Measurements from ENCODE around the gene MYO5C. TPM values are rescaled to one million over a fixed set of nuclear protein-coding genes. Genes with fewer than 3 reads are reported as not detected.

Gene MYO5C
- total RNA-seq, 4 donors from 2014 or later = 6.4 to 23.5 (median 13.9) TPM

DNA sequence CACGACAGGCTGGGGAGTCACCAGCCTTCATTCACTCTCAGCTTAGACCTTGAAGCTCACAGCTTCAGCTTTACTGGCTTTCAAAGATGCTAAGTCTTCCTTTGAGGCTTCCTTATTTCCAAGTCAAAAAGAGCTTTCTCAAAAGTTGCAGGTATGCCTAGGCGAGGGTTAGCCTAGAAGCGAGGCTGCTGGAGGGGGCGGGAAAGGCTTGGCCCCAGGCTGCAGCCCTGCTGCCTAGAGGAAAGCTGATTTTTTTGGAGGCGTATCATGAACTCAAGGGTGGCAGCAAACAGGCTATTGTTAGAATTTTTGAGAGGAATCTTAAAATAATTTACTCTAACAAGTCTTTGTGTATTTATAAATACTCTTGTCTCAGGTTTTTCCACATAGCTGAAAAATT is 37.1 kb downstream of the MYO5C start:
- intact Hi-C loops (cut with DNase I; ENCODE audit: low total_unique reads) = loop anchor here (10.0 kb wide), 1 partner anchor 476 kb away; no protein-coding TSS in a partner anchor
- TF ChIP-seq POLR2A (IDR thresholded peaks at IDR 0.05) = no peak
- TF ChIP-seq, protein P1, sequence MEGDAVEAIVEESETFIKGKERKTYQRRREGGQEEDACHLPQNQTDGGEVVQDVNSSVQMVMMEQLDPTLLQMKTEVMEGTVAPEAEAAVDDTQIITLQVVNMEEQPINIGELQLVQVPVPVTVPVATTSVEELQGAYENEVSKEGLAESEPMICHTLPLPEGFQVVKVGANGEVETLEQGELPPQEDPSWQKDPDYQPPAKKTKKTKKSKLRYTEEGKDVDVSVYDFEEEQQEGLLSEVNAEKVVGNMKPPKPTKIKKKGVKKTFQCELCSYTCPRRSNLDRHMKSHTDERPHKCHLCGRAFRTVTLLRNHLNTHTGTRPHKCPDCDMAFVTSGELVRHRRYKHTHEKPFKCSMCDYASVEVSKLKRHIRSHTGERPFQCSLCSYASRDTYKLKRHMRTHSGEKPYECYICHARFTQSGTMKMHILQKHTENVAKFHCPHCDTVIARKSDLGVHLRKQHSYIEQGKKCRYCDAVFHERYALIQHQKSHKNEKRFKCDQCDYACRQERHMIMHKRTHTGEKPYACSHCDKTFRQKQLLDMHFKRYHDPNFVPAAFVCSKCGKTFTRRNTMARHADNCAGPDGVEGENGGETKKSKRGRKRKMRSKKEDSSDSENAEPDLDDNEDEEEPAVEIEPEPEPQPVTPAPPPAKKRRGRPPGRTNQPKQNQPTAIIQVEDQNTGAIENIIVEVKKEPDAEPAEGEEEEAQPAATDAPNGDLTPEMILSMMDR (IDR thresholded peaks at IDR 0.05) = no peak
- no peak for DNase-seq (ENCODE audit: low spot score in 2 of 2)
- 93 to 94% methylated on average over 5 of the region's 5 CpGs for whole genome bisulfite sequencing, 2 donors
- H3K4me3 ChIP-seq (ENCODE audit: low read depth, poor library complexity, severe bottlenecking) = no peak overlapping the region

DNA sequence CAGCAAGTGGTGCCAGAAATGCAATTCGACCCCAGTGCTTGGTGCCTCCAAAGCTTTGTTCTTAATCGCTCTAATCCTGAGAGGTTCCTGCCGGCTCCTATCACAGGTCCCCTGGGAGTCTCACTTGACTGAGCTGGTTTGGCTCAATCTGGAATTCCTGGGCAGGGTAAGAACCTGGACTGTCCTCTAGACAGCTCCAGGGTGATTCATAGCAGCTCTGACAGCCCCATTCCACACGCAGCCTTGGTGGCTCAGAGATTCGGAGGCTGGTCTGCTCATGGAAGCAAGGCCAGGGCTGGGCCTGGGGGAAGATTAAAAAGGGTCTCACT is 37.9 kb downstream of the MYO5C start:
- no peak for DNase-seq (ENCODE audit: low spot score in 2 of 2)
- WGBS, 2 donors = 70 to 74% methylated on average over 5 of the region's 5 CpGs
- intact Hi-C loops (cut with DNase I; ENCODE audit: low total_unique reads) = loop anchor here (10.0 kb wide), 1 partner anchor 477 kb away; no protein-coding TSS in a partner anchor
- no peak overlapping the region for H3K4me3 ChIP-seq (ENCODE audit: low read depth, poor library complexity, severe bottlenecking)
- TF ChIP-seq, protein P1 (IDR thresholded peaks at IDR 0.05) = no peak
- TF ChIP-seq POLR2A (IDR thresholded peaks at IDR 0.05) = no peak

DNA sequence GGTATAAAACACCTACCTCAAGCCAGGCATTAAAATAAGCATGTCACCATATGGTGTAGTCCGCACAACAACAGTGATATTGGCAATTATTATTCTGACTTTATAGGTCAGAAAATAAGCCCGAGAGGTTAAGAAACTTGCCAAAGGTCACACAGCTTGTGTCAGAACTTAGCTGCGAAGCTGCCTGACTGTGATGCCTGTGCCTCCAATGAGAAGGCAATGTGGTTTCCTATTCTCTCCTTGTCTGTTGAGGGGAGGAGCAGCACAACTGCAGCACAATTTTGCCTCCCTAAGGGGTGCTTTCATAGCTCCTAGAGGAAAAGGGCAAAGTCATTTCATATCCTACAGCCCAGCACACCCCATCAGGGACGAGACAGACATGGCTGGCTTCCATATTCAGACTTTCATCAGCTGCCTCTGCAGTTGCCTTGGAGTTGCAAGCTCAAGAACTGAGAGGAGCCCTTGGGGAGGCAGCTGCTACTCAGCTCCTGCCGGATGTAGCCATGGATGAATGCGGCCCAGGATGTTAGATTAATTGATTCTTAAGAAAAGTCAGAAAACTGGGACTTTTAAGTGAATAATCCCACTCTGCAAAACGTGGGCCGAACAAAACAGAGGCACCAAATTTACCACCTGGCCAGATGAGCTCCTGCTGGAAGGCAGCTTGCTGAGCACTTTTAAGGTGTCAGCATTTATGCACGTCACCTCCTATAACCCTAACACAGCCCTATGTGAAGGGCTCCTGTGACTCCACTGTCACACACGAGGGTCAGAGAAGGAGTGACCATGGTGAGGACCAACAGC is 38.5 kb downstream of the MYO5C start:
- intact Hi-C loops (cut with DNase I; ENCODE audit: low total_unique reads) = loop anchor here (10.0 kb wide), 1 partner anchor 478 kb away; no protein-coding TSS in a partner anchor
- no peak for DNase-seq (ENCODE audit: low spot score in 2 of 2)
- no peak overlapping the region for H3K4me3 ChIP-seq (ENCODE audit: low read depth, poor library complexity, severe bottlenecking)
- WGBS, 2 donors = 73 to 79% methylated on average over 10 of the region's 10 CpGs
- TF ChIP-seq, protein P1 (IDR thresholded peaks at IDR 0.05) = no peak
- TF ChIP-seq POLR2A (IDR thresholded peaks at IDR 0.05) = no peak

DNA sequence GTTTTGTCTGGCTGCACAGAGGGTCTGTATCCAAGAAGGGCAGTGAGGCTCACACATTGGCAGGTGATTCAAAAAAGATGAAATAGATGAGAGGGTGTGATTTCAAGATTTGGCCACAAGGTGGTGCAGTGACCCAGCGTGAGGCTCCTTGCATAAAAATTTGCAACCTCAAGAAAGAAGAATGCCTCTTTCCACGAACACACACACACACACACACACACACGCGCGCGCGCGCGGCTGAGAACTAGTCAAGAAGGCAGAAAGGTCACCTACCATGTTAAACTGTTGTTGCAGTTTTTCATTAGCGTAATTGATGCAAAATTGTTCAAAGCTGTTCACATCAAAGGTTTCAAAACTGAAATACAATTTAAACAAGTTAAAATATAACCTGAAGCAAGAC is 39.2 kb downstream of the MYO5C start:
- TF ChIP-seq POLR2A (IDR thresholded peaks at IDR 0.05) = no peak
- TF ChIP-seq, protein P1 (IDR thresholded peaks at IDR 0.05) = peak in 1 of 3 donors; percentile 32
- H3K4me3 ChIP-seq (ENCODE audit: low read depth, poor library complexity, severe bottlenecking) = no peak overlapping the region
- DNase-seq (ENCODE audit: low spot score in 2 of 2) = peak; percentile 79 to 93
- 2 to 3% methylated on average over 10 of the region's 10 CpGs for WGBS, 2 donors
- intact Hi-C loops (cut with DNase I; ENCODE audit: low total_unique reads) = loop anchor here (10.0 kb wide), 1 partner anchor 478 kb away; no protein-coding TSS in a partner anchor

DNA sequence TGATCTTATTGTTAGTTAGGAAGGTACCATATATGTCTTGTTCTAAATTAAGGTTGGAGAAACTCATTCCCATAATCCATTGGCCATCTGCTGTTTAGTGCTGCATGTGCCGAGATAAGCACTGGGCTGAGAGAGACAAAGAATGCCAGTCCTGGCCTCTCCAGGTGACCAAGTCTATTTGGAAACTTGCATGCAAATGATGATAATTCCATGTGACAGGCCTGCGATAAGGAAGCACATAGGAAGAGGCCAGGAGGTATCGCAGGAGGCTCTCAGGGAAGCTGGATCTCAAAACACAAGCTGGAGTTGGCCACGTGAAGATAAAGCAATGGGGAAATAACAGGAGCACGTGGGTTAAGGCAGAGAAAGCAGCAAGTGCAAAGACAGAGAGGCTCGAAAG is 39.7 kb downstream of the MYO5C start:
- no peak overlapping the region for H3K4me3 ChIP-seq (ENCODE audit: low read depth, poor library complexity, severe bottlenecking)
- 61 to 62% methylated on average over 6 of the region's 6 CpGs for WGBS, 2 donors
- intact Hi-C loops (cut with DNase I; ENCODE audit: low total_unique reads) = loop anchor here (10.0 kb wide), 1 partner anchor 479 kb away; no protein-coding TSS in a partner anchor
- no peak for DNase-seq (ENCODE audit: low spot score in 2 of 2)
- TF ChIP-seq, protein P1 (IDR thresholded peaks at IDR 0.05) = no peak
- TF ChIP-seq POLR2A (IDR thresholded peaks at IDR 0.05) = no peak
